C4-2B (cell line): ENCODE measurements around the gene CPSF2.
"Not testable (repeated sequence)": the region's sequence is repeated elsewhere in the genome, so short reads cannot be mapped to it uniquely, and the experiment has no call there.

ENCODE experiments used
- H3K27ac ChIP-seq: fragments of 450-650 bp; 2 replicates; pipeline ENCODE4 v1.5.1; 2017
- CTCF ChIP-seq: fragments of 450-650 bp; conservative IDR thresholded peaks from 2 replicates; pipeline ENCODE4 v1.5.1; 2017; ENCODE audit warnings: mild to moderate bottlenecking
- ZFX ChIP-seq: fragments of 450-650 bp; IDR thresholded peaks from 2 replicates; pipeline ENCODE4 v1.6.1; 2017

CPSF2 gene

GRCh38 chr14:92207928-92208265 is 86.1 kb downstream of the CPSF2 start:
- no peak overlapping the region for H3K27ac ChIP-seq
- TF ChIP-seq ZFX (no peak), CTCF (no peak)

DNA sequence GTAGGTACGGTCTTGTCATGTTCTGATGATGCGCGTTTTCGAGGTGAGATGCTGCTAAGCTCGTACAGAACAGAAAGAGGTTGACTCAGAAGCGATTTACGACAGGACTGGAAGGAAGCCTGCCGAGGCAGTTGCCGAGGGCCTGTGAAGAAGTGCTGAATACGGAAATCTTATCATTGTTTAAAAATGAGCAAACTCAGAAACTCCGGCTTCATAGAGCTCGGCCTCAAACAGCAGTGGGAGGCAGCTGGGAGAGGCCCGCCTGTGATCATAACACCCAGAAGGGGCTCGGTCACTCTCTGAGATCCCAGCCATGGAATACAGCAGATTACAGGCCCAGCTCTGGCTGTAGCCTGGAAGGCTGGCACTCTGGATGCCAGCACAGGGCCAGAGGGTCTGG is 87.4 kb downstream of the CPSF2 start:
- no peak overlapping the region for H3K27ac ChIP-seq
- TF ChIP-seq CTCF (no peak), ZFX (no peak)

GRCh38 chr14:92213125-92213524 is 91.4 kb downstream of the CPSF2 start:
- H3K27ac ChIP-seq, result not testable (repeated sequence)

DNA sequence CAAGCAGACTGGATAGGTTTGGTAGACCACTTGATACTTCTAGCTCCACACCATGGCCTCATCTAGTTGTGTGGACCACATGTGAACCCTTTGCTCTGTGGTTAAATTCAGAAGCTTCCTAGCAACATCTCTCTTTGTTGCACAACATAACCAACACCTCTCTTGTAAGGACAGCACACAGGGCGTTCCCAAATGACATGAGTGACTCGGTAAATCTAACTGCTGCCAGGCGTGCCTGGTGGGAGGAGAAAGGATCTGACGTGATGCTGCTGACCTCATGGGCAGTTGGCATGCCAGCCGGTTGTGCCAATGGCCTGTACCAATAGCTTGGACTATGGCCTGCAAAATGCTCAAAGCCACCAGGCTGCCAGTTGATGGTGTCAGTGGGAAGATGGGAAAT is 93.8 kb downstream of the CPSF2 start:
- H3K27ac ChIP-seq, result no peak overlapping the region
- TF ChIP-seq ZFX, result no peak
- no peak for TF ChIP-seq CTCF

DNA sequence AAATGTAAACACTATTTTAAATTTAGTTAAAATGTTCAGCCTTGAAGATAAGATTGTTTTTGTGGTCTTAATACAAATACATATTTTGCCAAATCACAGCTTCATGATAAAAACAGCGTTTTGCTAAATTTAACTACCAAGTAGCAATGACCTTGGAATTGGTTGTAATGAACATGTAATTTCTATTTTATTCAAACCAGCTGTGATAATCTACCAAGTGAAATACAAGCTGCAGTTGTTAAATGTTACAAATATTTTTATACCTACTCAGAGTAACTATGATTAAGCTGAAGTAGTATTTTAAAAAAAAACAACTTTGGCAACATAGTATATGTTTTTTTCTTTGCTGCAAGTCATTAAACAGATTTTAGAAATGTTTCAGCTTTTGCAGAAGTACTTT is 96.2 kb downstream of the CPSF2 start:
- TF ChIP-seq ZFX, result no peak
- TF ChIP-seq CTCF, result no peak

More for the DNA sequence above, 96.2 kb downstream of the CPSF2 start:
- no peak overlapping the region for H3K27ac ChIP-seq
